GM11168 (cell line): ENCODE data around the gene CTH.
"Not testable (repeated sequence)": the region's sequence is repeated elsewhere in the genome, so short reads cannot be mapped to it uniquely, and the experiment has no call there.

Experiments
- in situ Hi-C: fragments of 300-500 bp; cut with MboI; formaldehyde crosslinking; loops from one replicate; pipeline ENCODE4 v1.12.0; 2022; ENCODE audit warnings: low sequenced_read_pairs; ENCODE audit not compliant: unreplicated experiment

Gene CTH

DNA sequence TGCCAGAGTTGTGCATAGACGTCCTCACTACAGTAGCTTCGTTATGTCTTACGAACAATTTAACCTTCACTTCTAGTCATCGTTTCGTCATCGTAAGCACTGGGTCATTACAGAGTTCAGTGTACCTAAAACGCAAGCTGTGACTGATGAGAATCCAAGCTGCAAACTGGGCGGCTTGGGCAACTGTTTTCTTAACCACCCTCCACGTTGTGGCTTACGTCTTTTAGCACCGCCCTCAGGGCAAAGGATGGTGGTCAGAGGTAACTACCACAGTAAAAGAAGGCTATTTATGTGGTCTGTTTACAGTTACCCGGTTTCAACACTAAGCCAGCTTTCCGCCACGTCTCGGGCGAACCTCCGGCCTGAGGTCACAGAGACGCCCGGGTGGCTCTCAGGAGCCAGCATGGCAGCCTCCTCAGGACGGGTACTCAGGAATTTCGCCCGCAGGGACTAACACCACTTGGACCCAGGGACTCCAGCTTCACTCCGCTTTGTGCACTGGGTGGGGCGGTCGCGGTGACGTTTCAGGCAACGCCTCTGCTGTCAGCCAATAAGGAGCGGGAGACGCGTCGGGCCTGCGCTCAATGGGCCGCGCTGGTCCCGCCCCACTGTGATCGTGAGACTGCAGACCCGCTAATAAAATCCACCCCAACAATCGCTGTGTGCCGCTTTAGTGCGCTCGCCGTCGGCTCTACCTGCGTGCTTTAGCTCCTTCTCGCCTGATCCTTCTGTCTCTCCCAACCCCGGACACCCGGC is at the start of gene CTH:
Gene CTH, plus strand, starts transcription at position 665 of the 756 bp plus-strand sequence. CDS start 148 bp downstream, outside the sequence.
- in situ Hi-C loops, result loop anchor here (5.0 kb wide), 1 partner anchor 58 kb away; the partner anchor contains the start of gene ANKRD13C

- in situ Hi-C loops, result no loop called here
Observed at GRCh38 chr1:70361727-70362398, 49.2 kb upstream of the CTH start.

GRCh38 chr1:70364439-70364838 is 46.6 kb upstream of the CTH start:
- in situ Hi-C loops, result no loop called here

DNA sequence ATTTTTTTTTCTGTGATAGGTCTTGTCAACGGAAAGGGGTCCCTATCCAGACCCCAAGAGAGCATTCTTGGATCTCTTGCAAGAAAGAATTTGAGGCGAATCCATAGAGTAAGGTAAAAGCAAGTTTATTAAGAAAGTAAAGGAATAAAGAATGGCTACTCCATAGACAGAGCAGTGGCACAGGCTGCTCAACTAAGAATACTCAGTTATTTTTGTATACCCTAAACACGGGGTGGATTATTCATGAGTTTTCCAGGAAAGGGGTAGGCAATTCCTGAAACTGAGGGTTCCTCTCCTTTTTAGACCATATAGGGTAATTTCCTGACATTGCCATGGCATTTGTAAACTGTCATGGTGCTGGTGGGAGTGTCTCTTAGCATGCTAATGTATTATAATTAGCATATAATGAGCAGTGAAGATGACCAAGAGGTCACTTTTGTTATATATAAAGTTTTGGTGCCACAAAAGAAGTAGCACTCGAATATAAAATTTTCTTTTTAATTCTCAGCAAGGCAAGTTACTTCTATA is 44.6 kb upstream of the CTH start:
- in situ Hi-C loops, result not testable (repeated sequence)

GRCh38 chr1:70366997-70367396 is 44.1 kb upstream of the CTH start:
- in situ Hi-C loops, result not testable (repeated sequence)

DNA sequence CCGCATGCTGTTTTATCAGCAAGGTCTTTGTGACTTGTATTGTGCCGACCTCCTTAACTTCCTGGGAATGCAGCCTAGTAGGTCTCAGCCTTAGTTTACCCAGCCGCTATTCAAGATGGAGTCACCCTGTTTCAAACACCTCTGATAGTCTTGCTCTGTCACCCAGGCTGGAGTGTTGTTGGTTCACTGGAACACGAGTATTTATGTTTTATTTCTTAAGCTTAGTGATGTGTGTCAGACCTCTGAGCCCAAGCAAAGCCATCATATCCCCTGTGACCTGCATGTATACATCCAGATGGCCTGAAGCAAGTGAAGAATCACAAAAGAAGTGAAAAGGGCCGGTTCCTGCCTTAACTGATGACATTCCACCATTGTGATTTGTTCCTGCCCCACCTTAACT is 43.7 kb upstream of the CTH start:
- in situ Hi-C loops, result not testable (repeated sequence)

- in situ Hi-C loops, result not testable (repeated sequence)
Observed at GRCh38 chr1:70371586-70371985, 39.5 kb upstream of the CTH start.

- in situ Hi-C loops, result no loop called here
Observed at GRCh38 chr1:70372426-70372825, 38.6 kb upstream of the CTH start.

DNA sequence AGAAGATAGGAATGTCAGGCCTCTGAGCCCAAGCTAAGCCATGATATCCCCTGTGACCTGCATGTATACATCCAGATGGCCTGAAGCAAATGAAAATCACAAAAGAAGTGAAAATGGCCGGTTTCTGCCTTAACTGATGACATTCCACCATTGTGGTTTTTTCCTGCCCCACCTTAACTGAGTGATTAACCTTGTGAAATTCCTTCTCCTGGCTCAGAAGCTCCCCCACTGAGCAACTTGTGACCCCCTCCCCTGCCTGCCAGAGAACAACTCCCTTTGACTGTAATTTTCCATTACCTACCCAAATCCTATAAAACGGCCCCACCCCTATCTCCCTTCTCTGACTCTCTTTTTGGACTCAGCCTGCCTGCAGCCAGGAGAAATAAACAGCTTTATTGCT is 37.5 kb upstream of the CTH start:
- in situ Hi-C loops, result not testable (repeated sequence)

DNA sequence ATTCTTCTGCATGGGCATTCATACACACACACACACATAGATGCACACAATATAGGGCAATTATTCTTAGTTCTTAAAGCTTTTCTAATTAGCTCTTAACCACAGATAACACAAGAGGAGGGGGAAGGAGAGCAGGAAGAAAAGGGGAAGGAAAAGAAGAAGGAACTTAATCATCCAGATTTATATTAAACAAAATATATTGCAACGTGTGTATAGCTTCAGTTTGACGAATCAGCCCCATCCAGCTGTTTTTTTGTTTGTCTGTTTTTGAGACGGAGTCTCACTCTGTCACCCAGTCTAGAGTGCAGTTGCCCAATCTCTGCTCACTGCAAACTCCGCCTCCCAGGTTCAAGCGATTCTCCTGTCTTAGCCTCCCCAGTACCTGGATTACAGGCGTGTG is 34.9 kb upstream of the CTH start:
- in situ Hi-C loops, result no loop called here

GRCh38 chr1:70382682-70383081 is 28.4 kb upstream of the CTH start:
- in situ Hi-C loops, result no loop called here

- in situ Hi-C loops, result no loop called here
Observed at GRCh38 chr1:70383483-70383882, 27.6 kb upstream of the CTH start.

- in situ Hi-C loops, result no loop called here
Observed at GRCh38 chr1:70384542-70384941, 26.5 kb upstream of the CTH start.

- in situ Hi-C loops, result no loop called here
Observed at GRCh38 chr1:70385477-70385876, 25.6 kb upstream of the CTH start.

DNA sequence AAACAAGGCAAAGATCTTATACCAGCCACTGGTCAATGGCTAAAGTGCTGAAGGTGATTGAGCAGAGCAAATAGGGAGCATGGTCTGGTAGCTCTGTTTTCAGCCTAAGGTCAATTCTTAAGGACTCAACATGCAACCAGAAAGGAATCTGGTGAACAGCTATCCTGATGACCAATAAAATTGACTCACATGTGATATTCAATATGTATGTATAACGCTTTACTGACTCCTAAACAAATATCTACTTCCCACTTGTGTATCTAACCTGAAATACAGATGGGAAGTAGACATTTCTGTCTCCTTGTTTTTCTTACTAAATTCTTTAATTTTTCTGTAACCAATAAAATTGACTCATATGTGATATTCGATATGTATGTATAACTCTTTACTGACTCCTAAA is 24.9 kb upstream of the CTH start:
- in situ Hi-C loops, result no loop called here

DNA sequence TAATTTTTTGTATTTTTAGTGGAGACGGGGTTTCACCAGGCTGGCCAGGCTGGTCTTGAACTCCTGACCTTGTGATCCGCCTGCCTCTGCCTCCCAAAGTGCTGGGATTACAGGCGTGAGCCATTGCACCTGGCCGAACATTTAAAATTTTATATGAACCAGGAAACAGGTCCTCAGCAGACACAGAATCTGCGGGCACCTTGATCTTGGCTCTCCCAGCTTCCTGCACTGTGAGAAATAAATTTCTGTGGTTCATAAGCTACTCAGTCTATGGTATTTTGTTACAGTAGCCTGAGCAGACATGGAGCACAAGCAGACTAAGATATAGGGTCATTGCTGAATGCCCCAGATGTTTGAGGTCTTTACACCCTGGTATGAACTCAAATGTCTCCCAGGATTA is 23.6 kb upstream of the CTH start:
- in situ Hi-C loops, result no loop called here

- in situ Hi-C loops, result no loop called here
Observed at GRCh38 chr1:70392626-70393025, 18.4 kb upstream of the CTH start.

- in situ Hi-C loops, result no loop called here
Observed at GRCh38 chr1:70396607-70397006, 14.5 kb upstream of the CTH start.

DNA sequence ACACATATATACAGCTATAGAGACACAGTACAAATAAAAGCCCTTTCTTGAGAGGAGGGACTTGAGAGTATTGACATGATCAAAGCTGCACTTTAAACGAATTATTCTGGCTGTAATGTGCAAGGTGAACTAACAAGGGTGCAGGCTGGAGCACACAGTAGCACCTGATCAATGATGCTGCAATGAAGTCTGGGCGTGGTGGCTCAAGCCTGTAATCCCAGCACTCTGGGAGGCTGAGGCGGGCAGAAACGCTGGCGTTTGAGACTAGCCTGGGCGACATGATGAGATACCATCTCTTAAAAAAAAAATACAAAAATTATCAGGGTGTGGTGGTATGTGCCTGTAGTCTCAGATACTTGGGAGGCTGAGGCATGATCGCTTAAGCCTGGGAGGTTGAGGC is 14.1 kb upstream of the CTH start:
- in situ Hi-C loops, result no loop called here

DNA sequence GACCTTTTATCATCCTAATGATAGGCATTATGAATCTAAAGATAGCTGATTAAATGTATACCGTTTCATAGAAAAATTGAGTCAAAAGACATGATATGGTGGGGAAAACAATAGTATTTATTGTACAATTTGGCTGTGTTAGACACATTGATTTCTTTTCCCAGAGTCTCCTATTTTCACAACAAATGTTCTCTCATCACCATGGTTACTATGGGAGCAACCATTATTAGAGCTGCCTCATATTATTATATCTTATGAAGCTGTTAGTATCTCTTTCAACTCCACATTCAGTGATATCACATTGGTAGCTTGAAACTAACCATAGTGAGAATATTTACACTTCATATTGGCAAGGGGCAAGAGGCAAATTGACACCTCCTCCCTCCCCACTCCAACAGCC is 10.7 kb upstream of the CTH start:
- in situ Hi-C loops, result no loop called here

DNA sequence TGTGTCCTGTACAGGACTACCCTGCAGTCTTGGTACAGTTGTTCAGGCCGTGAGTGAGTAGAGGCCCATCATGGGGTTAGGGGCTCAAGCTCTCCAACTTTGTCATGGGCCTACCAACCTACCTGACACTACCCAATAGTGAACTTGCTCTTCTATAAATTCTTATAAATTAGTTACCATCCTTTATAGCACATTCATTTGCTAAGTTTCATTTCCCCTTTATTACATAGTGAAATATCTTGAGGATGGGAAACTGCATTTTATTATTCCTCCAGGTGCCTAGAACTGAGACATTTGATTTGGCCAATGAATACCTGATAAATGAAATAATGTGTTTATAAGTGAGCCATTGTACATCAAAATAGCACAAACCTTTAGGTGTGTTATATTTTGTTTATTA is 9.1 kb upstream of the CTH start:
- in situ Hi-C loops, result no loop called here

DNA sequence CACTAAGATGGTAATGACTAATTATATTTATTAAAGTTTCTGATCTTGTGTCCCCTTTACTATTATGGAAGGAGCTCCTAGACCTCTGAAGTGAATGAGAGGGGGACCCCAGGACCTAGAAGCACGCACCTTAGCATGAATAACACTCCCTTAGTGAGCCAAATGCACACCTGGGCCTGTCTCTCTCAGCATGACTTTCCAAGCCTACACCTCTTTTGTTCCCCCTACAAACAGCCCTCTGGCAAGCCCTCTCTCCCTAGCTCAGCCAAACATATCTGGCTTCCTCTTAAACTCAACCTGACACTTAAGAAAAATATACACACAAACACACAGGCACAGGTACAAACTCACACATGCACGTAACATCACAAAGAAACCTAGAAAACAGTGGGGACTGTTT is 7.3 kb upstream of the CTH start:
- in situ Hi-C loops, result no loop called here
